Measurements from ENCODE around the gene ZNF808.

DNA sequence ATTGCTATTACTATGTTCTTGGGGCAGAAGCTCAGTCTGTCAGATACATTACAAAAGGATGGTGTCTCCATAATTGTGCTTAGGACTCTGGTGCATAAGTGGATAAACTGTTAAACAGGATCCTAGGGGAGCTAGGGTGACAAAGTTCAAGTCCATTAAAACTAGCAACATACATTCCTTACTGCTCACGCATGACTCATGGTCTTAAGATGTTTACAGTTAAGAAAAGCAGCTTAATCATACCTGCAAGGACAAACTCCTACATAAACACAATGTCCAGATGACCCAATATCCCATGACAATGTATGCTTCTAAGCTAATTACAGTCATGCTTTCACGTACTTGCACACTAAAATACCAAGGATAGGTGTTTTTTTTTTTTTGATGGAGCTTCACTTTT, 39.1 kb downstream of the ZNF808 start:
- TF ChIP-seq POLR2A (IDR thresholded peaks at IDR 0.05) (no peak), CTCF (IDR thresholded peaks at IDR 0.05) (no peak)

Measured in tibial nerve (tissue), 3 donors.